ENCODE results near the gene GRIN3A. TPM values are rescaled to one million over a fixed set of nuclear protein-coding genes. Genes with fewer than 3 reads are reported as not detected.
"Not testable (repeated sequence)": the region's sequence is repeated elsewhere in the genome, so short reads cannot be mapped to it uniquely, and the experiment has no call there.

Gene GRIN3A
- total RNA-seq, 1 donor from 2014 or later: 8.7 TPM

GRCh38 chr9:101632611-101633010 is 105.8 kb downstream of the GRIN3A start:
- DNase-seq (ENCODE audit: low spot score): no peak

- no peak for DNase-seq (ENCODE audit: low spot score)
Observed at GRCh38 chr9:101631892-101632291, 106.6 kb downstream of the GRIN3A start.

GRCh38 chr9:101629636-101630035 is 108.8 kb downstream of the GRIN3A start:
- DNase-seq (ENCODE audit: low spot score): no peak

GRCh38 chr9:101628173-101628572 is 110.3 kb downstream of the GRIN3A start:
- peak; percentile 29 for DNase-seq (ENCODE audit: low spot score)

GRCh38 chr9:101626295-101626694 is 112.2 kb downstream of the GRIN3A start:
- DNase-seq (ENCODE audit: low spot score): no peak

GRCh38 chr9:101625876-101626275 is 112.6 kb downstream of the GRIN3A start:
- DNase-seq (ENCODE audit: low spot score): no peak

GRCh38 chr9:101620452-101620851 is 118.0 kb downstream of the GRIN3A start:
- no peak for DNase-seq (ENCODE audit: low spot score)

DNA sequence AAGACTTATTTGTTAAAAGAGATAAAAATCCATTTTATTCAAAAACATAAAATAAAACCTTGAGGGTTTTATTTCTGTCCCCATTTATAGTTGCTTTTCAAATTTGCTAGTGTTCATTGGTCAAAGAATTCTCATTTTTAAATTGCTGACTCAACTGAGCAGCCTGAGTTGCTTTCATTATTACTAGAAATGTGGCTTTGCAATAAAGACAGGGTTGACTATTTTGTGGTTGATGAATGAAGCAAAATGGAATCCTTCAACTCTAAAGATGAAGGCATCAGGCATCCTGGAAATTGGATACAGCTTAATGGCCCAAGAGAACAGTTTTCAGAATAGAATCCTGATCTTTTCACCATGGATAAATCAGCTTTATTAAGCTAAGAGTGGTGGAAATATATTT is 119.7 kb downstream of the GRIN3A start:
- no peak for DNase-seq (ENCODE audit: low spot score)

GRCh38 chr9:101605547-101605946 is 132.9 kb downstream of the GRIN3A start:
- DNase-seq (ENCODE audit: low spot score): no peak

GRCh38 chr9:101604296-101604695 is 134.2 kb downstream of the GRIN3A start:
- DNase-seq (ENCODE audit: low spot score): no peak

GRCh38 chr9:101601904-101602765 is 136.3 kb downstream of the GRIN3A start:
- peak; percentile 64 for DNase-seq (ENCODE audit: low spot score)

GRCh38 chr9:101594796-101595195 is 143.7 kb downstream of the GRIN3A start, which contains the start of gene PPP3R2:
TSS of gene PPP3R2 (minus strand) at chr9:101594969. CDS start at chr9:101594921, 48 bp downstream.
- DNase-seq (ENCODE audit: low spot score): no peak

DNA sequence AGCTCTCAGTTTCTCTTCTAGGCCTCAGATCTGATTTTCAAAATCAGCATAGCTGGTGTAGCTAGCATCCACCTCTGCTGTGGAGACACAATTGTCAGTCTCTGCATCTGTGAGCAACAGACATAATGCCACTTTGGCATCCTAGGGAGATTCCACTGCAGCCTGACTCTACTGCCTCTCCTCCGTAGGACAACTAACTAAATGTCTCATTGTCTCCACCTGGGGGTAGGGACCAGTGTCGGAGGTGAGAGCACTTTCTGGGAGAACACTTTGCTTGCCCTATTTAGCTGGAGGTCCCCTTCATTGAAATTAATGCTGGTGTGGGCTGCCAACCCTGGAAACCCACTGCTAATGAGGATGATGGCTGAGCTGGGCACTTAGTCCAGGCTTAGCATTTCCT is 145.1 kb downstream of the GRIN3A start:
- no peak for DNase-seq (ENCODE audit: low spot score)

- no peak for DNase-seq (ENCODE audit: low spot score)
Observed at GRCh38 chr9:101592788-101593187, 145.7 kb downstream of the GRIN3A start.

DNA sequence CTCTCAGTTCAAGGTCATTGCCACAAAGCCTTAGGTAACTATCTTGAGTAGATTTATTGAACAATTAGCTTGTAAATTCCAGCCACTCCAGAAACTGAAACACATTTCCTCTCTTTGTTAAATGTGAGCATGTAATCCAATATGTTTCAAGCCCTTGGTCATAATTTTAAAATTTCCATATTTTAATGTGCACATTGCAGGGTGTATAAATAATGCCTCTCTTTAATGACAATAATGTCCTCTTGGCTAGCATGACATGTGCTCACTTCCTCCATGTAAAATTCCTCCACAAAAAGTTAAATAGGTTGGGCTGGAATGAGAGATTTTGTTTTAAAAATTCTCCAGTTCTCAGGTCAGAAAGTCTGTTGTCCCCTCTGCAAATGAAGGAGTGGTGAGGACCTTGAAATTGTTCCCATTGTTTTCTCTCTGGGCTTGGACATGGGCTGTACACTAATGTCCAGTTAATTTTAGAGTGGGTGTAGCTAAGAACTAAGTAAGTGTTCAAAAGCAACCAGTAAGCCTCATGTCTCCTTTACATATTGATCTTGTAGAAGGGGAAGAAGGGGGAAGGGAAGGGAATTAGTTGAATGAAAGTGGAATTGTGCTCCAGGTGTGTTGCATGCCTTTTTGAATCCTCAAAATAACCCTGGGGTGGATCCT is 146.5 kb downstream of the GRIN3A start:
- no peak for DNase-seq (ENCODE audit: low spot score)

DNA sequence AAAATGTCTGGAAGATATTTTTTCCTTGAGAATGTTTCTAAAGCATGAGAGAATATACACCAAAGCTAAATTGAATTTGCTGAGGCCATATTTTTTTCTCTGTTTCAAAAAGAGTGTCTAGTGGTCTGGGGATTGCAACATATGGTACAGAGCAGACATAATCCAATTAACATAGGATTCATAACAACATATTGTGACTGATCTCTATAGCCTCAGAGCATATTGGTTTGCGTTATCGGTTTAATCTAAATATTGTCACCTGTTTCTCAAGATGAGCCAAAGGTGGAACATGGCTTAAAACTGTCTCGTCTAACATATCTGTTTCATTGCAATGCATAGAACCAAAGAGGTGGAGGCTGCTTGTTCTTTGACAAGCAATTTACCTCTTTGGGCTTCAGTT is 147.5 kb downstream of the GRIN3A start:
- no peak for DNase-seq (ENCODE audit: low spot score)

DNA sequence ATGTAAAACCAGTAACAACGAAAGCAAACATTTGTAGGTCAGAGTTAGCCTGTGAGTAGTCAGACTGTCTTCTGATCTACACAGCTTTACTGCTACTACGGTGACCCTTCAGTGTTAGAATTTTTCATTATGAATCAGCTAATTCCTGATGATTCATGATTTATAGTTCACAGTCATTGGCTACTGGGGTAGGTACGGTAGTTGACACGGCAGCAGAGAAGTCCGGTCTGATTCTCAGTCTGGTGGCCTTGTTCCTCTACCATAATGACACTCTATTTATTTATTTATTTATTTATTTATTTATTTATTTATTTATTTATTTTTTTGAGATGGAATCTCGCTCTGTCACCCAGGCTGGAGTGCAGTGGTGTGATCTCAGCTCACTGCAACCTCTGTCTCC is 148.4 kb downstream of the GRIN3A start:
- not testable (repeated sequence) for DNase-seq (ENCODE audit: low spot score)

DNA sequence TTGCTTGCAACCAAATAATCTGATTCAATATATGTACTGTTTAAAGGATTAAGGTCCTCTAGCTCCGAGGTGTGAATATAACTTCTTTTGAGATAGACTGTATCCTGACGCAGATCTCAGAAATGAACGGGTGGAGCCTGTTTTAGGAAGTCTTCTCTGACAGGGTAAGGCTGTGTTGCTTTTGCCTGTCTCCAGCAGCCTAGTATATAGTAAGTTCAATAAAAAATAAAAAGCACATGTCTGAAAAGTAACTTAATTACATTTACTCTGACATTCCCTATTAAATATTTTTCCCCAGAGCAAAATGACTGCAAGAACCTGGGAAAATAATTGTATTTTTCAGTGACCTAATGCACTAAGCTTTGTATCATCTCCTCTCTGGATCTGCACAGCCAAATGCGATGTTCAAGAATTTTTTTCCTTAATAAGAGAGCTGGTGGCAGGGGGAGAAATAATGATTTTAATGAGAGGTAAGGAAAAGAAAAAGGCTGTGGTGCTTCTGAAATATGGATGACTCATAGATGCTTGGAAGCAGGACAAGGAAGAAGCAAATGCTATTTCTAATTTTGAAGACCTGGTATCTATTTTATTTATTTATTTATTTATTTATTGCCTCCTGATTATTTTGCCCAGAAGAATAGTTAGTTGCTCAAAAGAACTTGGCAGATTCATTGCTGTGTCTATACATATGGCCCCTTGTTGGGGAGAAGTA is 151.0 kb downstream of the GRIN3A start:
- no peak for DNase-seq (ENCODE audit: low spot score)

DNA sequence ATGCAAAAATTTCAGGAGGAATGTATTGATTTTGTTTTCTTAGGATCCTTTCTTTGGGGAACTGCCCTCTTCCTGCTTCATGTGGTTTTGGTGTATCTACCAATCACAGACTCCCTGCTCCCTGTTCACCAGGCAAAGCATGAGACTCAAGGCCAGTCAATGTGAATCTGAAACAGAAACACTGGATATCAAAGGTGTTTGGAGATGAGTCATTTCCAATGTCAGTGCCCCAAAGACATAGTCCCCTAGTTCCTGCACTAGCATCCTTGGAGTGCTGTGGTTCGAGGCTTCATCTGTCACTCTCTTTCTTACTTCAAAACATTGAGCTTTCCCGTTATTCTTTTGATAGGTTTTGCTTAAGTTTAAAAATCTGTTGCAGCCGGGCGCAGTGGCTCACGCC is 151.8 kb downstream of the GRIN3A start:
- DNase-seq (ENCODE audit: low spot score): no peak

GRCh38 chr9:101585740-101586139 is 152.7 kb downstream of the GRIN3A start:
- peak; percentile 17 for DNase-seq (ENCODE audit: low spot score)

- DNase-seq (ENCODE audit: low spot score): peak; percentile 94
Observed at GRCh38 chr9:101582553-101582952, 155.9 kb downstream of the GRIN3A start.

All from umbilical cord (tissue), 2 donors.